SHP77 treated with DMSO at 0.1 percent for 48 hours (cell line): ENCODE results near the gene SH3RF1.

Experiments
- DNase-seq: peaks from one replicate; lab custom pipeline; 2025; lab: John Stamatoyannopoulos, UW

SH3RF1 gene

GRCh38 chr4:169064296-169064695 is 206.5 kb downstream of the SH3RF1 start:
- no peak for DNase-seq

- DNase-seq, result no peak
Measured at GRCh38 chr4:169063441-169063840, 207.3 kb downstream of the SH3RF1 start.

GRCh38 chr4:169062897-169063244 is 207.9 kb downstream of the SH3RF1 start:
- no peak for DNase-seq

- DNase-seq, result no peak
Measured at GRCh38 chr4:169061386-169061785, 209.4 kb downstream of the SH3RF1 start.

DNA sequence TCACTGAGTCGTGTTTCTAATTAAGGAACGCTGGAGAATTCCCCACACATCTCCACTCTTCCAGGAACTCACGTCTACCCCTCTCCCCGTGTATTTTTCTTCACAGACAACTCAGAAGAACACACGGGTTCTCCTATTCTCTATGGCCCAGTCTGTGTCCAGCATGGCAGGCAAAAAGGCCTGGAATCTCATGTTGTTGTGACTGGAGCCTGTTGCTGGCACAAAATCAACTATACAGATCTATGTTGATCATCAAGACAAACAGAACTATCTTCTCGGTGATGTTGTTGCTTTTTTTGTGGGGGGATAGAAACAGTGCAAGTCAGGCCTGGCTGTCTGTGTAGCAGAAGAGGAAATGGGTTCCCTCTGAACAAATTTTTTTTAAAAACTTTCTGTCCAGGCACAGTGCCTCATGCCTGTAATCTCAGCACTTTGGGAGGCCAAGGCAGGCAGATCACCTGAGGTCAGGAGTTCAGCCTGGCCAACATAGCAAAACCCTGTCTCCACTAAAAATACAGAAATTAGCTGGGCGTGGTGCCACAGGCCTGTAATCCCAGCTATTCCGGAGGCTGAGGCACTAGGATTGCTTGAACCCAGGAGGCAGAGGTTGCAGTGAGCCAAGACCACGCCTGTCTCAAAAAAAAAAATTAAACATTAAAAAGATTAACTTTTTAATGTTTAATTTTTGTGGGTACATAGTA is 210.2 kb downstream of the SH3RF1 start:
- DNase-seq, result no peak

DNA sequence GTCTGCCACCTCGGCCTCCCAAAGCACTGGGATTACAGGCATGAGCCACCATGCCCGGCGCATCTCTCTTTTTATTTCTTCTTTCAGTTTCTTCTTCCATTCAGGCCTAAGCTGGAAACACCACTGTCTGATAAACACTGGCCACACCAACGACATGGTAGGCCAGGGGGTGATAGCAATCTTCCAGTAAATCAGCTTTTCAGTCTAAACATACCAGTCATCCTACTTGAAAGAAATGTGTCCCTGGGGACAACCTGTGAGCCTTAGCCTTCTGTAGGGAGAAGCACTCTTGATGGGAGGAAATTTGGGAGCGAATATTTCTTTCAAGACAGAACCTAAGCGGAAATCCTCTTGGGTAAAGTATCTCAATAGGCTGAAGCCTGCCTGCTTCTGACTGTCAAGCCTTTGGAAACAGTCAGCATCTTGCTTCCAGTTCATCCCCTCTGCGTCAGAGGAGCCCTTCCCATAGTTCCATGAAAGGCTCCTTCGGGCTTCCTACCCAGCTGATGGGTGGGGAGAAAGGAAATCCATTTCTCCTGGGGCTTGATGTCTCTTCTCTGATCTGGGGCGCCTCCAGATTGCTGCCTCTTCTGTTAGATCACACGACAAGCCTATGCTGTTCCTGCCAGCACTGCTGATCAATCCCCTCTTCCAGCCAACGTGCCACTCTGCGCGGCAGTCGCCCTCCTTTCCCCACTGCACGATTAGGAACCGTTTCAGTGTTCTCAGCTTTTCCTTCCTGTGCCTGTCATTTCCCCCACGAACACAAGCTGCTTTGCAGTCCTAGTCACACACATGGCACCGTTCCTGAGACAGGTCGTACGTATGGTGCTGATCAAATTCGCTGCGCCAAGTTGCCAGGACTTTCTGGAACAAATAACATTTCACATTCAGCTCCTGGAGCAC is 211.2 kb downstream of the SH3RF1 start:
- no peak for DNase-seq

DNA sequence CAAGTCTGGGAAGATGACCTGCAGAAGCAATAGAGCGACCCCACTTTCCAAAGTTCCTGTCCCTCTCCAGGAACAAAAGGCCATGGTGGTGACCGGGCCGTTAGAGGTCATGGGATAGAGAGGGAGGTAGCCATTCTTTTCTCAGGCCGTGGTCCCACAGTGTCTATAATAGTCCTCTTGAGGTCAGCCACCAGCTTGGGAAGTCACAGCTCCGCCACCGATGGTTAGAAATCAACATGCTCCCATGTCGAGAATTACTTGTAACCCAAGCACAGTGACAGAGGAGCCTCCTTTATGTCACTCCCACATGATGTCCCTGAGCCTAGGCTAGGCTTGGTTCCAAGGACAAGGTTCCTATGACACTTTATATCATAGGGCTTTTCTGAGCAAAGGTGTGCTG is 212.4 kb downstream of the SH3RF1 start:
- no peak for DNase-seq

DNA sequence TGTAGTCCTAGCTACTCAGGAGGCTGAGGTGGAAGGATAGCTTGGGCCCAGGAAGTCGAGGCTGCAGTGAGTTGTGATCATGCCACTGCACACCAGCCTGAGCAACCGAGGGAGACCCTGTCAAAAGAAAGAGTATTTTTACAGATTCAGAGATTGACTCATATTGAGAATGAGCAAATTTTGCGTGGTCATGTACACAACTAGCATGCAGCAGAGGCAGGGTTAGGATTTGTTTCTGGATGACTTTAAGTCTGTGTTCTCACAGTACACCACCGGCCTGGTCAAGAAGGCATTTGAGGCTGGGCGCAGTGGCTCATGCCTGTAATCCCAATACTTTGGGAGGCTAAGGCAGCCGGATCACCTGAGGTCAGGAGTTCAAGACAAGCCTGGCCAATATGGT is 215.9 kb downstream of the SH3RF1 start:
- DNase-seq, result no peak

- no peak for DNase-seq
Measured at GRCh38 chr4:169052594-169052945, 218.2 kb downstream of the SH3RF1 start.

- DNase-seq, result no peak
Measured at GRCh38 chr4:169051761-169052593, 218.8 kb downstream of the SH3RF1 start.

DNA sequence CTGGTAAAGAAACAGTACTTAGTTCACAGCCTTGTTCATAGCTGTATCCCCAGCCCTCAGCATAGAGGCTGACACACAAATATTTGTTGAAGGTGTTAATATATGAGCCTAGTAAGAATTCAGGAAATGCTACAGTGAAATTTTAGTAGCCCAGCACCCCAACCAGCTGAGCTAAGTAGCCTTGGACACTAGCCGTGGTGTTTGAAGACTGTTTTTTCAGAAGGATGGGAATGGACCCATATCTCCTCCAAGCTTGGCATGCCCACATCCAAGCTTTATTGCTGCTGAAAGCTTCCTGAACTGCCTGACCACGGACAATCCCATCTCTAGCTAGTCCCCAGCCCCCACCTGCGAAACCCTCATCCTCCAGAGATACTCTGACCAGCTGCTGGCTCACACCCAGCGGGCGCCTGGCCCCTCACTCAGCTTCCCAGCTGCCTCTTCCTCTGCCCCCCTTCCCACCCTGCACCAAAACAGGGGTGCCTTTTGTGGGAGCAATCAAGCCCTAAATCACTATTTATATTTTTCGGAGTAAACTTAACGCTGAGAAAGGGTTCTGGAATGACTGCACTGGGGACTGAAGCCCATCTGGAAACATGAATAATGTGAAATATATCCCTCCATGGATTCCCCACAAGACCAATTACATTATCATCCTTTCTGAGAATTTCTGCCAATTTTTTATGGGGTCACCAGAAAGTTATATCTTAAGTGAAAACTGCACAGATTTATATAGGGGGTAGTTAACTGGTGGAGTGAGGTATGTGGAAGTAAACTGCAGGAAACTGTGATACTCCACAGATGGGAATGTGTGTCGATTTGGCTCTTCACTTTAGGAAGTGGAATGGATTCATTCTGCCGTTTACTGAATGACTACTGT is 219.6 kb downstream of the SH3RF1 start:
- no peak for DNase-seq

DNA sequence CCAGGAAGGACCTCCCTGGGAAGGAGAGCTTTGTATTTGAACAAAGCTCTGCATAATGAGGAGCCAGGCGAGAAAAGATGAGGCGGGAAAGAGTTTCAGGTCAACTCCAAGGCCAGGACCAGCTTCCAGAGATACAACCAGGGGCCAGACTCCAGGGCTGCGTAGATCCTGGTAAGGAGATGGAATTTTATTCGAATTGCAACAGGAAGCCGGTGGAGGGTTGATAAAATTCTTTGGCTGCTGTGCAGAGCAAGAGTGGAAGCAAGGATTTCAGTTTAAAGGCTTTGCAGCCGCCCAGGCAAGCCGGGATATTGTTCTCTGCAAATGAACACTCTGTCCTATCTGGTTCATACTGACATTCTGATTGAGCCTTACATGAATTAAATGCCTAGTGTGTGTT is 220.5 kb downstream of the SH3RF1 start:
- DNase-seq, result no peak

DNA sequence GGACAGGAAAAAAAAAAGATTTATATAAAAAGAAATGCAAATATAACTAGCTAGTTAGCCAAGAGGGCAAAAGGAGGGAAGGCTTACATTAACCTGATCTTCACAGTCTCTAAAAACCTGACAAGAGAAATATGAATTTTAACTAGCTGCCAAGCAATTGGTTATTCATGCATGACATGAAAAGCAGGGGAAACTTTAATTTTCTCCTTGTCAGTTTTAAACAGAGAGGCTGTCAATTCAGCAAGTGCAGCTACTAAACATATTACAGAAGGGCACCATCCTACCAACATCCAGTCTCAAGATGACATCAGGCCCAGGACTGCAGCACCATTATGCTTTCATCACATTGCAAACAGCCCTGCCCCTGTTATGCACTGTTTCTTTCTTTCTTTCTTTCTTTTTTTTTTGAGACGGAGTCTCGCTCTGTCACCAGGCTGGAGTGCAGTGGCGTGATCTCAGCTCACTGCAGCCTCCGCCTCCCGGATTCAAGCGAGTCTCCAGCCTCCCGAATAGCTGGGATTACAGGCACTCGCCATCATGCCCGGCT is 221.8 kb downstream of the SH3RF1 start:
- DNase-seq, result no peak

- no peak for DNase-seq
Measured at GRCh38 chr4:169047956-169048355, 222.8 kb downstream of the SH3RF1 start.

DNA sequence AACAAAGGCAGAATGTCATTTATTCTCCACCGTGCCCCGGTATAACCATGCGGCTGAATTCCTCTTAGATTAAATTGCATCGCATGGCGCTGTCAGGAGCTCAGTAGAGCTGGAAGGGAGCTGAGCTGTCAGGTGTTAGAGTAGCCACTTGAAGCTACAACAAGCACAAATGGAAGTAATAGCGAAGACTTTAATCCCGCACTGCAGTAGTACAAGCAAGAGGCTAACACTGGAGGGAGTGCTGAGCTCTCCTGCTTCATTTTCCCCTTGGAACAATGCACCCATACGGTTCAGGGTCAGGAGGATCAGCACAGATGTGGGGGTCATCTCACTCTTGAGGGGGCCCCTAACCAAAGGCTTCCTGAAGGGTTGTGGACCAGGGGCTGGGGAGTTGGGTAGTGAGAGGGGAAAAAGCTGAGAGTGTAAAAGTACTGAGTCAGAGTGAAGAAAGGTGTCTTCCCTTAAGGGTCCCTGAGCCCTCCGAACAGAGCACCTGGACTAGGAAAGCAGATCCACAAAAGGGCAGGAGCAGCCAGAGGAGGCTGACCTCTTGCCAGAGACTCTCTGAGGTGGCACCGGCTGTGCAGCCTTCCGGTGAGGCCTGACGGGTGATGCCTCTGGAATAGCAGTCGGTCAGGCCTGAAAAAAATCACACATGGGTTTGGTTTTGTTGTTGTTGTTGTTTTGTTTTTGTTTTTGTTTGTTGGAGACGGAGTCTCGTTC is 224.7 kb downstream of the SH3RF1 start:
- no peak for DNase-seq

DNA sequence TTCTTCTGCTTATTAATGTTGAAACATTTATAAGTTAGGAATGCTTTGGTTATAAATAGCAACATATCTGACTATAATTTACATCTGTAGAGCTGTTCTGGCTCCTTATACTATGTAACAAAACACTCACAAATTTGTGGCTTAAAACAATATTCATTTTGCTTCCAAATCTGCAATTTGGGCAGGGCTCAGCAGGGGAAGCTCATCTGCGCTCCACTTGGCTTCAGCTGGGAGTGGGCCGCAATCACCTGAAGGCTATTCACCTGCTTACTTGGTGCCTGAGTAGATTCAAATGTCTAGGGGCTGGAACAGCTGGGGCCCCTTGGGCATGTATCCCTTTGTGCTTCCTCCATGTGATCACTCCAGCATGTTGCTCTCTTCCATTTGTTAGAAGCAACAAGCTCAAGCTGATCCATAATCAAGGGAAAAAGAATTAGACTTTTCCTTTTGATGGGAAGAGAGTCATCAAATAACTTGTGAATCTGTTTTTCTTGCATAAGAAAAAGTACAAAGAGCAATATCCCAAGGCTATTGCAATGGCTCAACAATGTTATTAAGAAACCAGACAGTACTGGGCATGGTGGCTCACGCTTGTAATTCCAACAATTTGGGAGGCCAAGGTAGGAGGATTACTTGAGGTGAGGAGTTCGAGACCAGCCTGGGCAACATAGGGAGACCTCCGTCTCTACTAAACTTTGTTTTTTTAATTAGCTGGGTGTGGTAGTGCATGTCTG is 225.9 kb downstream of the SH3RF1 start:
- no peak for DNase-seq
